H1 (cell line): Measurements from ENCODE around the gene CFAP20. TPM values are rescaled to one million over a fixed set of nuclear protein-coding genes. Genes with fewer than 3 reads are reported as not detected.

ENCODE experiments used
- CTCF ChIA-PET: fragments of 300-600 bp; sonication (Branson Sonifier 250); formaldehyde crosslinking; loops from one replicate; lab custom pipeline; 2021; ENCODE audit not compliant: partially characterized antibody; lab: Charles Lee
- POLR2A ChIA-PET: fragments of 300-600 bp; sonication (Branson Sonifier 250); formaldehyde crosslinking; loops from one replicate; lab custom pipeline; 2021; ENCODE audit warnings: inconsistent platforms; ENCODE audit not compliant: partially characterized antibody; lab: Charles Lee
- DNase-seq, 2 experiments: peaks; one replicate each; pipeline versions ENCODE4 v3.0.0 to v3.0.0-alpha.2; 2010 to 2022; ENCODE audit warnings: low spot score in 2 of 2, low read depth in 1 of 2, mixed read lengths in 1 of 2
- FAIRE-seq: peaks from 2 replicates; lab custom pipeline; 2011; peaks lifted over from hg19 to GRCh38; lab: Jason Lieb, UNC
- H2AFZ ChIP-seq: 2 replicates; pipeline ENCODE4 v1.8.1; 2012; ENCODE audit warnings: low read length, inconsistent platforms
- H2AK5ac ChIP-seq: 2 replicates; pipeline ENCODE4 v1.6.1; 2013; ENCODE audit warnings: low read depth, low read length
- H2BK120ac ChIP-seq: replicated peaks from 2 replicates; pipeline ENCODE3; 2013; ENCODE audit warnings: low read depth, low read length, inconsistent platforms
- H2BK12ac ChIP-seq: 2 replicates; pipeline ENCODE4 v1.6.1; 2013; ENCODE audit warnings: low read depth, low read length
- H2BK15ac ChIP-seq: 2 replicates; pipeline ENCODE4 v1.6.1; 2013; ENCODE audit warnings: low read length
- H2BK20ac ChIP-seq: 2 replicates; pipeline ENCODE4 v1.6.1; 2013; ENCODE audit warnings: low read length
- H2BK5ac ChIP-seq: 2 replicates; pipeline ENCODE4 v1.6.1; 2013; ENCODE audit warnings: low read depth, low read length
- H3K14ac ChIP-seq: 2 replicates; pipeline ENCODE4 v1.6.1; 2013; ENCODE audit warnings: inconsistent platforms; ENCODE audit not compliant: insufficient read length
- H3K18ac ChIP-seq: 2 replicates; pipeline ENCODE4 v1.6.1; 2013; ENCODE audit warnings: low read length; ENCODE audit errors: extremely low read depth
- H3K23ac ChIP-seq: 2 replicates; pipeline ENCODE4 v1.6.1; 2013; ENCODE audit warnings: inconsistent platforms; ENCODE audit not compliant: insufficient read length
- H3K23me2 ChIP-seq: 2 replicates; pipeline ENCODE4 v1.6.1; 2013; ENCODE audit warnings: low read depth, low read length
- H3K27ac ChIP-seq: 2 replicates; pipeline ENCODE4 v1.6.1; 2011; ENCODE audit warnings: low read depth, low read length, inconsistent platforms
- H3K27me3 ChIP-seq, 4 experiments: replicated peaks in 1 of 4; 1 replicate in 1 of 4; 2 replicates in 3 of 4; pipeline versions ENCODE4 v1.6.1 to v1.8.1; 2011 to 2013; ENCODE audit warnings: low read length in 3 of 4, mild to moderate bottlenecking in 3 of 4, inconsistent platforms in 2 of 4, mixed read lengths in 2 of 4, moderate library complexity in 1 of 4; ENCODE audit not compliant: control insufficient read depth in 3 of 4, insufficient read depth in 3 of 4; ENCODE audit errors: extremely low read depth in 1 of 4
- H3K36me3 ChIP-seq, 4 experiments: 2 replicates each; pipeline versions ENCODE4 v1.6.1 to v1.8.1; 2011 to 2013; ENCODE audit warnings: mild to moderate bottlenecking in 4 of 4, low read length in 3 of 4, moderate library complexity in 2 of 4, control low read depth in 1 of 4, inconsistent platforms in 1 of 4; ENCODE audit not compliant: insufficient read depth in 4 of 4, control insufficient read depth in 2 of 4
- H3K4ac ChIP-seq: replicated peaks from 2 replicates; pipeline ENCODE3; 2013; ENCODE audit warnings: low read length, low read depth, mixed read lengths, inconsistent platforms; ENCODE audit not compliant: insufficient read length
- H3K4me1 ChIP-seq, 4 experiments: replicated peaks in 1 of 4; 1 replicate in 1 of 4; 2 replicates in 3 of 4; pipeline versions ENCODE4 v1.6.1 to v1.8.1; 2011 to 2013; ENCODE audit warnings: low read length in 3 of 4, inconsistent platforms in 2 of 4, mixed read lengths in 1 of 4; ENCODE audit not compliant: insufficient read depth in 4 of 4, control insufficient read depth in 3 of 4
- H3K4me2 ChIP-seq, 2 experiments: 2 replicates each; pipeline versions ENCODE4 v1.6.1 to v1.8.1; 2011 to 2013; ENCODE audit warnings: low read depth in 2 of 2, low read length in 2 of 2, control low read depth in 1 of 2, inconsistent platforms in 1 of 2, mild to moderate bottlenecking in 1 of 2; ENCODE audit not compliant: insufficient read depth in 1 of 2
- H3K4me3 ChIP-seq, 4 experiments: fragments of 200-600, 300-600 bp in 1 of 4; sonication (generic), shearing (Covaris generic), sonication (Bioruptor Twin) in 1 of 4; 2 replicates each; pipeline versions ENCODE4 v1.5.1 to v1.8.1; 2011 to 2016; ENCODE audit warnings: low read length in 4 of 4, low read depth in 3 of 4, control low read depth in 2 of 4, inconsistent platforms in 2 of 4, mild to moderate bottlenecking in 2 of 4, mixed read lengths in 1 of 4, moderate library complexity in 1 of 4; ENCODE audit not compliant: insufficient read depth in 2 of 4; ENCODE audit errors: extremely low read depth in 1 of 4
- H3K56ac ChIP-seq: replicated peaks from 2 replicates; pipeline ENCODE3; 2013; ENCODE audit warnings: low read depth, mild to moderate bottlenecking, mixed read lengths, low read length, inconsistent platforms; ENCODE audit not compliant: insufficient read length
- H3K79me1 ChIP-seq: 2 replicates; pipeline ENCODE4 v1.6.1; 2013; ENCODE audit warnings: low read depth, low read length, control low read depth
- H3K79me2 ChIP-seq, 2 experiments: 2 replicates each; pipeline versions ENCODE4 v1.6.1 to v1.8.1; 2012 to 2013; ENCODE audit warnings: low read length in 2 of 2, mild to moderate bottlenecking in 2 of 2, inconsistent platforms in 1 of 2; ENCODE audit not compliant: insufficient read depth in 2 of 2, control insufficient read depth in 1 of 2
- H3K9ac ChIP-seq, 4 experiments: replicated peaks in 1 of 4; 1 replicate in 1 of 4; 2 replicates in 3 of 4; pipeline versions ENCODE4 v1.6.1 to v1.8.1; 2011 to 2013; ENCODE audit warnings: low read depth in 3 of 4, low read length in 3 of 4, control low read depth in 2 of 4, mild to moderate bottlenecking in 2 of 4, moderate library complexity in 2 of 4, inconsistent platforms in 1 of 4; ENCODE audit errors: extremely low read depth in 1 of 4
- H3K9me3 ChIP-seq, 2 experiments: 2 replicates each; pipeline versions ENCODE4 v1.6.1 to v1.8.1; 2012 to 2013; ENCODE audit warnings: mild to moderate bottlenecking in 2 of 2, moderate library complexity in 2 of 2, control low read depth in 1 of 2, inconsistent platforms in 1 of 2, low read depth in 1 of 2, low read length in 1 of 2, mixed read lengths in 1 of 2; ENCODE audit not compliant: insufficient read depth in 2 of 2
- H4K20me1 ChIP-seq, 2 experiments: replicated peaks in 1 of 2; 2 replicates each; pipeline versions ENCODE3 to v1.8.1; 2011 to 2013; ENCODE audit warnings: inconsistent platforms in 2 of 2, low read length in 2 of 2, mild to moderate bottlenecking in 1 of 2; ENCODE audit not compliant: insufficient read depth in 2 of 2, control insufficient read depth in 1 of 2
- H4K5ac ChIP-seq: 2 replicates; pipeline ENCODE4 v1.6.1; 2013; ENCODE audit warnings: low read length, low read depth, mixed read lengths, inconsistent platforms; ENCODE audit not compliant: insufficient read length
- H4K8ac ChIP-seq: 2 replicates; pipeline ENCODE4 v1.8.0; 2013; ENCODE audit warnings: mild to moderate bottlenecking, moderate library complexity, low read length, inconsistent platforms; ENCODE audit not compliant: insufficient read depth; ENCODE audit errors: extremely low read depth
- H4K91ac ChIP-seq: replicated peaks from 2 replicates; pipeline ENCODE3; 2013; ENCODE audit warnings: low read length, mixed read lengths, inconsistent platforms; ENCODE audit not compliant: insufficient read length
- CTBP2 ChIP-seq: IDR thresholded peaks from 2 replicates; pipeline ENCODE4 v1.7.0; 2011; ENCODE audit warnings: borderline replicate concordance, mild to moderate bottlenecking, moderate library complexity, mixed read lengths, low read length; ENCODE audit not compliant: insufficient read depth, insufficient read length
- KDM5A ChIP-seq: fragments of 200-600 bp; IDR thresholded peaks from 2 replicates; pipeline ENCODE4 v1.7.1; 2012; ENCODE audit warnings: mild to moderate bottlenecking, low read length, inconsistent platforms, mixed read lengths
- TAF1 ChIP-seq: IDR thresholded peaks from 2 replicates; pipeline ENCODE4 v1.6.1; 2011; ENCODE audit warnings: mild to moderate bottlenecking, low read depth, low read length
- WGBS, 2 experiments: shearing (Covaris generic) in 1 of 2; methylation state at CpG; one replicate each; pipeline versions ENCODE4 v1.1.6 to v1.1.7; 2013 to 2015; ENCODE audit warnings: low lambda C conversion rate in 2 of 2, mixed read lengths in 2 of 2, inconsistent platforms in 1 of 2, low coverage in 1 of 2, missing lambda C conversion rate in 1 of 2; ENCODE audit not compliant: insufficient replicate concordance in 2 of 2, insufficient coverage in 1 of 2, insufficient read length in 1 of 2; ENCODE audit errors: extremely low coverage in 1 of 2, missing lambda C conversion rate in 1 of 2; 5-methylcytosine and 5-hydroxymethylcytosine counted together
- polyA plus RNA-seq, 7 experiments: library from polyadenylated mRNA; depleted of rRNA in 3 of 7; stranded (reverse) in 5 of 7; unstranded in 2 of 7; fragments of >200 nt in 5 of 7; fragments of 200-250 nt in 2 of 7; gene quantifications; 1 replicate in 5 of 7; 2 replicates in 1 of 7; 4 replicates in 1 of 7; pipeline versions ENCODE4 v1.2.1 to v1.2.3, GENCODE V29; 2011 to 2013; ENCODE audit warnings: missing spikeins in 2 of 7, mixed read lengths in 2 of 7
- total RNA-seq: library from RNA; stranded (reverse); fragmentation: NEBNext Ultra II Directional; extraction: Animal tissue kit (Norgen Biotek cat#: 25700); gene quantifications from 2 replicates; pipeline ENCODE4 v1.2.1, GENCODE V29; 2021

Gene CFAP20
- total and polyA plus RNA-seq, 2 of the 8 experiments (the other 6 are each of a cell fraction or from before 2014, with no cell fraction given): 45.6 to 65.4 TPM

- no peaks in the 10 kb centered on the region for H3K79me2 ChIP-seq
- ChIA-PET CTCF (interaction anchor here (0.6 to 1.4 kb wide), 4 partner anchors 9 to 308 kb away, joined by 3 to 5 read pairs (median 3); no protein-coding TSS in a partner anchor), POLR2A (no interaction called here)
- no peak overlapping the region for H2BK15ac ChIP-seq
- H3K27ac ChIP-seq: no peak overlapping the region
- WGBS, 2 experiments: 90% methylated on average over 2 of the region's 2 CpGs; no CpG with 5 or more reads in 1 of the 2 experiments
- no peak overlapping the region for H3K18ac ChIP-seq
- H3K79me1 ChIP-seq: no peaks in the 10 kb centered on the region
- H3K23me2 ChIP-seq: no peaks in the 10 kb centered on the region
- H3K14ac ChIP-seq: no peak overlapping the region
- H4K5ac ChIP-seq: no peak overlapping the region
- no peaks in the 10 kb centered on the region; a peak in 1 of 7 replicates for H3K4me1 ChIP-seq
- no peak overlapping the region for H4K91ac ChIP-seq
- H3K23ac ChIP-seq: no peak overlapping the region
- no peak overlapping the region for H2BK20ac ChIP-seq
- no peaks in the 10 kb centered on the region for H3K9me3 ChIP-seq
- FAIRE-seq: no peak
- H3K4me3 ChIP-seq: no peak overlapping the region
- TF ChIP-seq KDM5A (no peak), CTBP2 (no peak), TAF1 (no peak)
- H2BK5ac ChIP-seq: no peak overlapping the region
- H3K56ac ChIP-seq: no peak overlapping the region
- no peak overlapping the region for H3K9ac ChIP-seq
- H2AK5ac ChIP-seq: no peak overlapping the region
- no peaks in the 10 kb centered on the region for H3K27me3 ChIP-seq
- H2BK120ac ChIP-seq: no peak overlapping the region
- H3K4ac ChIP-seq: no peak overlapping the region
- H4K20me1 ChIP-seq: no peaks in the 10 kb centered on the region
- H2AFZ ChIP-seq: no peak overlapping the region
- H3K36me3 ChIP-seq: no peaks in the 10 kb centered on the region
- H4K8ac ChIP-seq: no peak overlapping the region
- no peak overlapping the region for H3K4me2 ChIP-seq
- no peak for DNase-seq
- no peak overlapping the region for H2BK12ac ChIP-seq
Measured at GRCh38 chr16:58154345-58154744, 25.2 kb upstream of the CFAP20 start.
